ENCODE measurements around the gene ANKRD18A.
"Not testable (repeated sequence)": the region's sequence is repeated elsewhere in the genome, so short reads cannot be mapped to it uniquely, and the experiment has no call there.

DNA sequence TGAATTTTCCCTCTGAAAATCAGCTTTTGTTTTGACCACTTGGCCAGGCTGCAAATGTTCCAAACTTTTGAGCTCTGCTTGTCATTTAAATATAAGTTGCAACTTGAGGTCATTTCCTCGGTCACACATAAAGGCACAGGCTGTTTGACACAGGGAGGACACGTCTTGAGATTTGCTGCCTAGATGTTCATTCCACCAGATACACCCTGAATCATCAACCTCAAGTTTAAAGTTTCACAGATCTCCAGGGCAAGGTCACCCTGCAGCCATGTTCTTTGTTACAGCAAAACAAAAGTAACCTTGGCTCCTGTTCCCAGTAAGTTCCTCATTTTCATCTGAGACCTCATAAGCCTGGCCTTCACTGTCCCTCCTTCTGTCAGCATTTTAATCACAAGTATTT is 59.3 kb downstream of the ANKRD18A start:
- not testable (repeated sequence) for TF ChIP-seq ZNF274 (IDR thresholded peaks at IDR 0.05; ENCODE audit: low read depth, low read length); YY1 (IDR thresholded peaks at IDR 0.05; ENCODE audit: insufficient read depth, insufficient read length)

Data from NT2/D1 (cell line).